Measurements from ENCODE around the gene ACY1. TPM values are rescaled to one million over a fixed set of nuclear protein-coding genes. Genes with fewer than 3 reads are reported as not detected.

The ACY1 gene
- total and polyA plus RNA-seq, 11 donors, result 14.8 to 45.3 (median 25.4) TPM

- WGBS, 4 donors, result 1 to 3% (median 2%) methylated on average over 4 to 90 of the region's 90 CpGs
- peak; percentile 84 to 89 (median 87) for DNase-seq
- peak; percentile 67 to 75 (median 70) for ATAC-seq
- Histone ChIP-seq H3K36me3 (peaks cover 0 to 10% (median 0%) of the 10 kb centered on the region in 9 donors), H3K4me3 (peak within 1 kb of the TSS; percentile 72 to 97 (median 84)), H3K27ac (peak within 1 kb of the TSS; percentile 83 to 98 (median 96)), H3K27me3 (no peaks in the 10 kb centered on the region), H3K9me3 (no peaks in the 10 kb centered on the region), H3K4me1 (peaks cover 3 to 82% (median 39%) of the 10 kb centered on the region in 12 donors)
- intact Hi-C loops (cut with DNase I), result loop anchor here in 1 of 10 donors (10.0 kb wide), 1 partner anchor 1613 kb away; the partner anchor contains the start of genes CYB561D2, NPRL2 and TMEM115
- peak in 2 of 12 donors; percentile 3 to 8 for TF ChIP-seq CTCF (IDR thresholded peaks at IDR 0.05)
- TF ChIP-seq POLR2A (IDR thresholded peaks at IDR 0.05), result peak in 1 of 2 donors; percentile 74
These were observed 15.8 kb upstream of the ACY1 start, which contains the start of gene PCBP4 for GRCh38 chr3:51967384-51968169. TSS of gene PCBP4 (minus strand) at chr3:51967454. CDS start at chr3:51961240, 6,214 bp downstream.

GRCh38 chr3:51968170-51968775 is 15.1 kb upstream of the ACY1 start:
- DNase-seq (peak in 3 of 5 donors; percentile 44 to 53 (median 49)), ATAC-seq (peak in 3 of 4 donors; percentile 2 to 17 (median 12))
- H3K36me3 ChIP-seq, result peaks cover 0 to 10% (median 0%) of the 10 kb centered on the region in 9 donors
- H3K4me3 ChIP-seq, result peak overlapping the region; percentile 69 to 97 (median 84)
- intact Hi-C loops (cut with DNase I), result loop anchor here in 1 of 10 donors (10.0 kb wide), 1 partner anchor 1613 kb away; the partner anchor contains the start of genes CYB561D2, NPRL2 and TMEM115
- H3K27me3 ChIP-seq, result no peaks in the 10 kb centered on the region
- H3K4me1 ChIP-seq, result peaks cover 3 to 82% (median 36%) of the 10 kb centered on the region in 12 donors
- WGBS, 4 donors, result 19 to 22% (median 20%) methylated on average over 6 to 11 of the region's 11 CpGs
- TF ChIP-seq CTCF (IDR thresholded peaks at IDR 0.05) (no peak), POLR2A (IDR thresholded peaks at IDR 0.05) (no peak)
- H3K9me3 ChIP-seq, result no peaks in the 10 kb centered on the region
- peak overlapping the region; percentile 83 to 98 (median 96) for H3K27ac ChIP-seq

GRCh38 chr3:51968883-51969678 is 14.3 kb upstream of the ACY1 start:
- H3K36me3 ChIP-seq, result peaks cover 0 to 10% (median 0%) of the 10 kb centered on the region in 9 donors
- H3K4me1 ChIP-seq, result peaks cover 3 to 81% (median 33%) of the 10 kb centered on the region in 12 donors
- DNase-seq, result no peak
- no peaks in the 10 kb centered on the region for H3K27me3 ChIP-seq
- H3K27ac ChIP-seq, result peak overlapping the region in 2 of 12 donors; percentile 95 to 98
- TF ChIP-seq CTCF (IDR thresholded peaks at IDR 0.05), result no peak
- no peak for TF ChIP-seq POLR2A (IDR thresholded peaks at IDR 0.05)
- WGBS, 4 donors, result 85 to 88% (median 86%) methylated on average over 5 to 6 of the region's 6 CpGs
- peak overlapping the region in 1 of 12 donors; percentile 75 for H3K4me3 ChIP-seq
- no peaks in the 10 kb centered on the region for H3K9me3 ChIP-seq
- intact Hi-C loops (cut with DNase I), result loop anchor here in 1 of 10 donors (10.0 kb wide), 1 partner anchor 1614 kb away; the partner anchor contains the start of genes CYB561D2, NPRL2 and TMEM115
- ATAC-seq, result no peak
